CD14-positive monocyte (primary cell): Measurements from ENCODE around the gene SLC12A7. TPM values are rescaled to one million over a fixed set of nuclear protein-coding genes. Genes with fewer than 3 reads are reported as not detected.

ENCODE experiments used
- DNase-seq, 3 donors: peaks; one replicate each; pipeline ENCODE4 v3.0.0-alpha.2; 2011 to 2022
- H2AFZ ChIP-seq: 2 replicates; pipeline ENCODE4 v1.6.0; 2012; ENCODE audit warnings: mild to moderate bottlenecking, low read depth, low read length, inconsistent platforms; ENCODE audit not compliant: insufficient read depth, poor library complexity, severe bottlenecking
- H3K27ac ChIP-seq, 2 donors: 1 replicate in 1 of 2; 2 replicates in 1 of 2; pipeline ENCODE4 v1.5.1; 2012 to 2013; ENCODE audit warnings: low read length in 2 of 2, control low read depth in 1 of 2, inconsistent platforms in 1 of 2, low read depth in 1 of 2, mild to moderate bottlenecking in 1 of 2
- H3K27me3 ChIP-seq, 2 donors: one replicate each; pipeline versions ENCODE4 v1.6.0 to v1.6.1; 2011 to 2013; ENCODE audit warnings: low read length in 2 of 2; ENCODE audit not compliant: control insufficient read depth in 2 of 2, insufficient read depth in 2 of 2
- H3K36me3 ChIP-seq, 2 donors: replicated peaks in 1 of 2; 1 replicate in 1 of 2; 2 replicates in 1 of 2; pipeline versions ENCODE4 v1.5.1 to v1.6.1; 2012 to 2013; ENCODE audit warnings: low read length in 2 of 2, control low read depth in 1 of 2, inconsistent platforms in 1 of 2, mild to moderate bottlenecking in 1 of 2; ENCODE audit not compliant: insufficient read depth in 2 of 2, control insufficient read depth in 1 of 2
- H3K4me1 ChIP-seq, 2 donors: 1 replicate in 1 of 2; 2 replicates in 1 of 2; pipeline versions ENCODE4 v1.5.1 to v1.6.1; 2012 to 2013; ENCODE audit warnings: low read length in 2 of 2, control low read depth in 1 of 2, inconsistent platforms in 1 of 2, mild to moderate bottlenecking in 1 of 2, moderate library complexity in 1 of 2; ENCODE audit not compliant: insufficient read depth in 2 of 2, control insufficient read depth in 1 of 2
- H3K4me2 ChIP-seq: replicated peaks from 2 replicates; pipeline ENCODE3; 2012; ENCODE audit warnings: low read length, moderate library complexity, mild to moderate bottlenecking; ENCODE audit not compliant: poor library complexity, severe bottlenecking; ENCODE audit errors: extremely low read depth
- H3K4me3 ChIP-seq, 3 experiments: fragments of 200-600 bp in 1 of 3; sonication (generic) in 1 of 3; replicated peaks in 1 of 3; 1 replicate in 2 of 3; 2 replicates in 1 of 3; pipeline ENCODE4 v1.5.1; 2011 to 2013; ENCODE audit warnings: low read length in 3 of 3, mild to moderate bottlenecking in 3 of 3, control low read depth in 2 of 3, low read depth in 2 of 3, inconsistent platforms in 1 of 3, moderate library complexity in 1 of 3
- H3K79me2 ChIP-seq: 2 replicates; pipeline ENCODE4 v1.6.0; 2012; ENCODE audit warnings: mild to moderate bottlenecking, control low read depth, inconsistent platforms, low read length, moderate library complexity; ENCODE audit not compliant: insufficient read depth
- H3K9ac ChIP-seq: 2 replicates; pipeline ENCODE4 v1.6.0; 2017; ENCODE audit warnings: low read length, mild to moderate bottlenecking; ENCODE audit not compliant: insufficient read depth, poor library complexity, severe bottlenecking
- H3K9me3 ChIP-seq, 2 donors: replicated peaks in 1 of 2; 1 replicate in 1 of 2; 2 replicates in 1 of 2; pipeline versions ENCODE4 v1.5.1 to v1.6.1; 2012 to 2013; ENCODE audit warnings: low read length in 2 of 2, control low read depth in 1 of 2; ENCODE audit not compliant: control insufficient read depth in 1 of 2, insufficient read depth in 1 of 2
- H4K20me1 ChIP-seq: 2 replicates; pipeline ENCODE4 v1.6.0; 2012; ENCODE audit warnings: mild to moderate bottlenecking, low read length, control low read depth, moderate library complexity; ENCODE audit not compliant: insufficient read depth
- H3K27ac Mint-ChIP-seq, 7 donors: one replicate each; pipeline ENCODE4 v1.8.0; 2020; ENCODE audit warnings: mild to moderate bottlenecking in 7 of 7, mixed read lengths in 7 of 7, moderate library complexity in 6 of 7, inconsistent platforms in 2 of 7
- H3K27me3 Mint-ChIP-seq, 3 donors: one replicate each; pipeline ENCODE4 v1.8.0; 2021 to 2022; ENCODE audit warnings: low read depth in 3 of 3, mild to moderate bottlenecking in 3 of 3, mixed read lengths in 3 of 3, moderate library complexity in 3 of 3, inconsistent platforms in 1 of 3
- H3K36me3 Mint-ChIP-seq, 2 donors: one replicate each; pipeline ENCODE4 v1.8.0; 2020; ENCODE audit warnings: mixed read lengths in 2 of 2, inconsistent platforms in 1 of 2, mild to moderate bottlenecking in 1 of 2
- H3K4me1 Mint-ChIP-seq: one replicate; pipeline ENCODE4 v1.8.0; 2020; ENCODE audit warnings: mild to moderate bottlenecking, mixed read lengths
- H3K4me3 Mint-ChIP-seq, 2 donors: one replicate each; pipeline ENCODE4 v1.8.0; 2020; ENCODE audit warnings: mild to moderate bottlenecking in 2 of 2, mixed read lengths in 2 of 2, moderate library complexity in 1 of 2
- H3K9me3 Mint-ChIP-seq, 7 donors: one replicate each; pipeline ENCODE4 v1.8.0; 2020 to 2022; ENCODE audit warnings: mixed read lengths in 7 of 7, mild to moderate bottlenecking in 6 of 7, moderate library complexity in 6 of 7, inconsistent platforms in 2 of 7
- CTCF ChIP-seq: fragments of 200-600 bp; IDR thresholded peaks from one replicate; pipeline ENCODE4 v1.8.0; 2022; ENCODE audit warnings: antibody characterized with exemption, mild to moderate bottlenecking
- WGBS: methylation state at CpG from one replicate; pipeline ENCODE4 v1.1.5; 2013; ENCODE audit warnings: missing lambda C conversion rate; ENCODE audit not compliant: insufficient coverage; 5-methylcytosine and 5-hydroxymethylcytosine counted together
- intact Hi-C, 2 donors: fragments of 100-400 bp; cut with micrococcal nuclease; formaldehyde crosslinking; loops; one replicate each; pipeline versions ENCODE4 v1.15.0 to v1.15.1; 2023
- polyA plus RNA-seq, 3 donors: library from polyadenylated mRNA; depleted of rRNA in 1 of 3; unstranded in 2 of 3; stranded (reverse) in 1 of 3; fragments of 300-500 nt in 2 of 3; fragments of >200 nt in 1 of 3; fragmentation: Illumina TruSeq in 2 of 3; gene quantifications; 1 replicate in 2 of 3; 2 replicates in 1 of 3; pipeline ENCODE4 v1.2.3, GENCODE V29; 2012 to 2021

SLC12A7 gene
- polyA plus RNA-seq, 3 donors, result 8.2 to 31.2 (median 12.5) TPM

- WGBS, result 82% methylated on average over 13 of the region's 17 CpGs
- Histone ChIP-seq H3K27me3 (peaks cover 13 to 75% of the 10 kb centered on the region in 2 donors), H3K4me3 (no peak overlapping the region), H3K27ac (no peak overlapping the region), H2AFZ (no peak overlapping the region), H3K9ac (no peak overlapping the region), H3K9me3 (no peaks in the 10 kb centered on the region), H3K79me2 (no peaks in the 10 kb centered on the region), H3K36me3 (no peaks in the 10 kb centered on the region), H4K20me1 (no peaks in the 10 kb centered on the region), H3K4me2 (no peak overlapping the region), H3K4me1 (peaks cover 0 to 4% of the 10 kb centered on the region in 2 donors)
- peaks cover 0 to 17% (median 4%) of the 10 kb centered on the region in 7 donors for H3K9me3 Mint-ChIP-seq
- intact Hi-C loops, result no loop called here
- DNase-seq, result no peak
- peak overlapping the region in 1 of 2 donors; percentile 53 for H3K4me3 Mint-ChIP-seq
- no peak overlapping the region for H3K27ac Mint-ChIP-seq
- no peaks in the 10 kb centered on the region for H3K36me3 Mint-ChIP-seq
- peaks cover 61 to 86% (median 74%) of the 10 kb centered on the region in 3 donors for H3K27me3 Mint-ChIP-seq
- peaks cover 2% of the 10 kb centered on the region for H3K4me1 Mint-ChIP-seq
- TF ChIP-seq CTCF, result no peak
Measured at GRCh38 chr5:1007221-1007680, 104.6 kb downstream of the SLC12A7 start.

GRCh38 chr5:1006656-1007071, 105.2 kb downstream of the SLC12A7 start:
- Mint-ChIP-seq H3K36me3 (no peaks in the 10 kb centered on the region), H3K27ac (no peak overlapping the region), H3K4me3 (peak overlapping the region in 1 of 2 donors; percentile 68), H3K4me1 (peaks cover 2% of the 10 kb centered on the region), H3K9me3 (peaks cover 0 to 17% (median 4%) of the 10 kb centered on the region in 7 donors), H3K27me3 (peaks cover 60 to 90% (median 71%) of the 10 kb centered on the region in 3 donors)
- Histone ChIP-seq H3K27ac (no peak overlapping the region), H3K9me3 (no peaks in the 10 kb centered on the region), H2AFZ (no peak overlapping the region), H3K4me3 (no peak overlapping the region), H3K79me2 (no peaks in the 10 kb centered on the region), H3K4me2 (no peak overlapping the region), H3K36me3 (no peaks in the 10 kb centered on the region), H3K4me1 (peaks cover 0 to 4% of the 10 kb centered on the region in 2 donors), H3K9ac (no peak overlapping the region), H4K20me1 (no peaks in the 10 kb centered on the region), H3K27me3 (peaks cover 13 to 75% of the 10 kb centered on the region in 2 donors)
- DNase-seq, result no peak
- intact Hi-C loops, result no loop called here
- WGBS, result 84% methylated on average over 2 of the region's 5 CpGs
- no peak for TF ChIP-seq CTCF
